K562 (cell line): ENCODE data around the gene ZNF740. TPM values are rescaled to one million over a fixed set of nuclear protein-coding genes. Genes with fewer than 3 reads are reported as not detected.
"Not testable (repeated sequence)": the region's sequence is repeated elsewhere in the genome, so short reads cannot be mapped to it uniquely, and the experiment has no call there.

Source experiments
- ATAC-seq: fragments of 200-7000 bp; cut with Tn5 transposase; 3 replicates; pipeline ENCODE4 v1.9.1; 2020; ENCODE audit warnings: moderate library complexity
- BruUV-seq: library from RNA; stranded (reverse); fragments of 400-500 nt; replicated peaks from 2 replicates; lab custom pipeline; 2021; lab: Mats Ljungman, UMichigan
- CTCF ChIA-PET: fragments of 300-600 bp; formaldehyde crosslinking; extraction: SDS; loops from one replicate; lab custom pipeline; 2021; ENCODE audit warnings: low intra/inter-chr PET ratio; lab: Yijun Ruan, JAX
- POLR2A ChIA-PET: fragments of 300-600, 350-650 bp; sonication (Branson Sonifier 250); formaldehyde crosslinking; extraction: SDS; loops from one replicate; lab custom pipeline; 2021; ENCODE audit warnings: antibody characterized with exemption, inconsistent platforms; lab: Yijun Ruan, JAX
- DNase-seq, 4 experiments: peaks; one replicate each; pipeline versions ENCODE4 v3.0.0 to v3.0.0-alpha.2; 2011 to 2018; ENCODE audit warnings: low spot score in 3 of 4, mixed read lengths in 3 of 4; ENCODE audit errors: extremely low read depth in 1 of 4
- FAIRE-seq: peaks from 2 replicates; lab custom pipeline; 2011; peaks lifted over from hg19 to GRCh38; lab: Jason Lieb, UNC
- H2AFZ ChIP-seq: 2 replicates; pipeline ENCODE4 v1.6.0; 2011; ENCODE audit warnings: low read depth, low read length, control low read depth, inconsistent platforms
- H3K27ac ChIP-seq: fragments of 200-600 bp; 3 replicates; pipeline ENCODE4 v1.8.0; 2011; ENCODE audit warnings: low read depth, mild to moderate bottlenecking, control low read depth, inconsistent platforms, low read length, moderate library complexity, mixed read lengths; ENCODE audit errors: extremely low read depth
- H3K27me3 ChIP-seq, 2 experiments: fragments of 300-600 bp in 1 of 2; 2 replicates in 1 of 2; 3 replicates in 1 of 2; pipeline versions ENCODE4 v1.6.0 to v1.8.0; 2011; ENCODE audit warnings: inconsistent platforms in 2 of 2, low read length in 2 of 2, mild to moderate bottlenecking in 1 of 2, mixed read lengths in 1 of 2, moderate library complexity in 1 of 2; ENCODE audit not compliant: control insufficient read depth in 2 of 2, insufficient read depth in 2 of 2
- H3K36me3 ChIP-seq: fragments of 300-600 bp; 3 replicates; pipeline ENCODE4 v1.8.0; 2011; ENCODE audit warnings: mild to moderate bottlenecking, low read length, inconsistent platforms; ENCODE audit not compliant: control insufficient read depth, insufficient read depth
- H3K4me1 ChIP-seq, 2 experiments: fragments of 200-600 bp in 1 of 2; replicated peaks in 1 of 2; 2 replicates in 1 of 2; 3 replicates in 1 of 2; pipeline versions ENCODE4 v1.5.1 to v1.8.0; 2011; ENCODE audit warnings: inconsistent platforms in 2 of 2, low read length in 2 of 2, mild to moderate bottlenecking in 1 of 2, mixed read lengths in 1 of 2, moderate library complexity in 1 of 2; ENCODE audit not compliant: control insufficient read depth in 2 of 2, insufficient read depth in 2 of 2
- H3K4me2 ChIP-seq: 2 replicates; pipeline ENCODE4 v1.6.1; 2011; ENCODE audit warnings: low read length, control low read depth, inconsistent platforms, mixed read lengths; ENCODE audit not compliant: insufficient read depth
- H3K4me3 ChIP-seq: fragments of 200-600 bp; sonication (generic), shearing (Covaris generic); 2 replicates; pipeline ENCODE4 v1.5.1; 2016; ENCODE audit warnings: control low read depth, inconsistent platforms
- H3K79me2 ChIP-seq: fragments of 200-600 bp; 3 replicates; pipeline ENCODE4 v1.8.0; 2011; ENCODE audit warnings: low read length, inconsistent platforms; ENCODE audit not compliant: control insufficient read depth, insufficient read depth
- H3K9ac ChIP-seq, 2 experiments: 2 replicates each; pipeline versions ENCODE4 v1.6.0 to v1.6.1; 2011; ENCODE audit warnings: low read depth in 2 of 2, low read length in 2 of 2, control low read depth in 1 of 2, inconsistent platforms in 1 of 2, mild to moderate bottlenecking in 1 of 2, mixed read lengths in 1 of 2; ENCODE audit not compliant: insufficient read depth in 1 of 2
- H3K9me1 ChIP-seq: one replicate; pipeline ENCODE4 v1.6.0; 2011; ENCODE audit warnings: inconsistent platforms, mild to moderate bottlenecking, low read length, moderate library complexity; ENCODE audit not compliant: control insufficient read depth, insufficient read depth
- H3K9me3 ChIP-seq: replicated peaks from 2 replicates; pipeline ENCODE4 v1.5.1; 2011; ENCODE audit warnings: low read depth, low read length, inconsistent platforms; ENCODE audit not compliant: control insufficient read depth, insufficient read depth
- H4K20me1 ChIP-seq: replicated peaks from 2 replicates; pipeline ENCODE4 v1.6.1; 2011; ENCODE audit warnings: low read length, inconsistent platforms, mixed read lengths; ENCODE audit not compliant: control insufficient read depth, insufficient read depth
- WGBS: fragments of 100-300 bp; shearing (Covaris generic); methylation state at CpG from one replicate; pipeline ENCODE4 v1.1.6; 2016; ENCODE audit warnings: low coverage, mixed read lengths; ENCODE audit not compliant: insufficient coverage; ENCODE audit errors: missing lambda C conversion rate; 5-methylcytosine and 5-hydroxymethylcytosine counted together
- in situ Hi-C: fragments of 300-500 bp; cut with MboI; formaldehyde crosslinking; loops from 4 replicates; pipeline ENCODE4 v1.15.0; 2018; ENCODE audit warnings: inconsistent platforms, mixed read lengths
- intact Hi-C: fragments of 100-400 bp; cut with micrococcal nuclease; formaldehyde crosslinking; loops from 2 replicates; pipeline ENCODE4 v1.14.2; 2022
- polyA plus RNA-seq, 8 experiments: library from polyadenylated mRNA; depleted of rRNA in 4 of 8; stranded (reverse) in 5 of 8; unstranded in 3 of 8; fragments of >200 nt; fragmentation: Nextera tagmentation in 2 of 8; fragmentation: Illumina TruSeq in 1 of 8; extraction: Ambion mirVana in 2 of 8; extraction: Trizol in 1 of 8; gene quantifications; 2 replicates each; pipeline versions ENCODE4 v1.2.1 to v1.2.3, GENCODE V29; 2011 to 2014; ENCODE audit warnings: inconsistent platforms in 1 of 8, missing spikeins in 1 of 8
- total RNA-seq, 7 experiments: library from RNA; depleted of rRNA in 6 of 7; stranded (reverse); fragments of >200 nt in 6 of 7; fragmentation: Illumina TruSeq in 2 of 7; extraction: Trizol in 2 of 7; gene quantifications; 2 replicates each; pipeline versions ENCODE4 v1.2.1 to v1.2.3, GENCODE V29; 2011 to 2021; ENCODE audit warnings: low replicate concordance in 1 of 7

The ZNF740 gene
- total and polyA plus RNA-seq, 9 of the 15 experiments (the other 6 are each of a cell fraction or from before 2014, with no cell fraction given), result 0.57 to 46.4 (median 18.6) TPM

DNA sequence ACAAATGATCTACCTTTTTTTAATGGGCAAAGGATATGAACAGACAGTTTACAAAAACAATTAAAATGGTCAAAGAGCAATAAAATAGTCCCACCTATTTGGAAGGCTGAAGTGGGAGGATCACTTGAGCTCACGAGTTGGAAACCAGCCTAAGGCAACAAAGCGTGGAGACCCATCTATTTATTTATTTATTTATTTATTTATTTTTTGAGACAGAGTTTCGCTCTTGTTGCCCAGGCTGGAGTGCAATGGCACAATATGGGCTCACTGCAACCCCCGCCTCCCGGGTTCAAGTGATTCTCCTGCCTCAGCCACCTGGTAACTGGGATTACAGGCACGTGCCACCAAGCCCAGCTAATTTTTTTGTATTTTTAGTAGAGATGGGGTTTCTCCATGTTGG, 3.1 kb upstream of the ZNF740 start:
- H2AFZ ChIP-seq, BruUV-seq, H3K4me3 ChIP-seq, H3K36me3 ChIP-seq, H3K4me2 ChIP-seq, H3K9me3 ChIP-seq, H3K9me1 ChIP-seq, in situ Hi-C loops, intact Hi-C loops, H4K20me1 ChIP-seq, ATAC-seq, H3K27me3 ChIP-seq, H3K27ac ChIP-seq, H3K9ac ChIP-seq, CTCF ChIA-PET, FAIRE-seq, DNase-seq: not testable (repeated sequence)
- Histone ChIP-seq H3K4me1 (peaks cover 11 to 21% of the 10 kb centered on the region in 2 experiments; a peak in 4 of 5 replicates), H3K79me2 (peaks cover 20% of the 10 kb centered on the region)
- WGBS, result 89% methylated on average over 6 of the region's 6 CpGs
- POLR2A ChIA-PET, result interaction anchor here (1.0 to 1.1 kb wide), 2 partner anchors 9 to 50 kb away, joined by 3 to 4 read pairs; no protein-coding TSS in a partner anchor

DNA sequence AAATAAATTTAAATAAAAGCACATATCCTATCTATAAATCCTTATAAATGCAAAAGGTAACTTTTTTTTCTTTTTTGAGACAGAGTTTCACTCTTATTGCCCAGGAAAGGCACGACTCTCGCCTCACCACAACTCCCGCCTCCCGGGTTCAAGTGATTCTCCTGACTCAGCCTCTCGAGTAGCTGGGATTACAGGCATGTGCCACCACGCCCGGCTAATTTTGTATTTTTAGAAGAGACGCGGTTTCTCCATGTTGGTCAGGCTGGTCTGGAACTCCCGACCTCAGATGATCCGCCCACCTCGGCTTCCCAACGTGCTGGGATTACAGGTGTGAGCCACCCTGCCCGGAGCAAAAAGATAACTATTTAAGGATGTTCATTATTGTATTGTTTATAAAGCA, 1.7 kb upstream of the ZNF740 start:
- H3K27me3 ChIP-seq, H3K4me2 ChIP-seq, H3K9ac ChIP-seq, H3K4me3 ChIP-seq, H3K9me1 ChIP-seq, in situ Hi-C loops, H3K9me3 ChIP-seq, H2AFZ ChIP-seq, DNase-seq, POLR2A ChIA-PET, ATAC-seq, H4K20me1 ChIP-seq, CTCF ChIA-PET, H3K27ac ChIP-seq, FAIRE-seq, BruUV-seq, intact Hi-C loops: not testable (repeated sequence)
- peaks cover 32% of the 10 kb centered on the region for H3K79me2 ChIP-seq
- peaks cover 23% of the 10 kb centered on the region for H3K36me3 ChIP-seq
- 87% methylated on average over 12 of the region's 14 CpGs for WGBS
- peaks cover 19 to 22% of the 10 kb centered on the region in 2 experiments; a peak in 4 of 5 replicates for H3K4me1 ChIP-seq
